ENCODE results near the gene TIGD3.

GRCh38 chr11:65402790-65403189, 48.2 kb downstream of the TIGD3 start:
- TF ChIP-seq CTCF (IDR thresholded peaks at IDR 0.05; ENCODE audit: insufficient read depth, low read length, poor library complexity, severe bottlenecking): no peak
- no peak for TF ChIP-seq EZH2phosphoT487 (conservative IDR thresholded peaks at IDR 0.05; ENCODE audit: low read length)

Data from SU-DHL-6 (cell line).